HCT116 (cell line): ENCODE results near the gene CHAF1A.

Source experiments
- CEBPB ChIP-seq: IDR thresholded peaks from 2 replicates; pipeline ENCODE4 v1.6.1; 2012; ENCODE audit warnings: low read depth
- EGR1 ChIP-seq: IDR thresholded peaks from 2 replicates; pipeline ENCODE4 v1.6.1; 2012; ENCODE audit warnings: low read depth
- EZH2 ChIP-seq: fragments of 200-600 bp; sonication (generic); IDR thresholded peaks from 2 replicates; pipeline ENCODE4 v1.6.1; 2017; ENCODE audit warnings: antibody characterized with exemption, mixed run types
- EZH2phosphoT487 ChIP-seq: fragments of 200-600 bp; IDR thresholded peaks from 2 replicates; pipeline ENCODE4 v1.6.1; 2018; ENCODE audit warnings: antibody characterized with exemption, borderline replicate concordance
- JUND ChIP-seq: IDR thresholded peaks from 2 replicates; pipeline ENCODE4 v1.6.1; 2012
- POLR2A ChIP-seq: IDR thresholded peaks from 2 replicates; pipeline ENCODE4 v1.7.0; 2011; ENCODE audit warnings: borderline replicate concordance; ENCODE audit not compliant: insufficient read depth, insufficient read length; ENCODE audit errors: extremely low read depth
- POLR2AphosphoS5 ChIP-seq: IDR thresholded peaks from 2 replicates; pipeline ENCODE4 v1.6.1; 2011; ENCODE audit warnings: mild to moderate bottlenecking, low read depth, low read length, moderate library complexity
- RAD21 ChIP-seq: IDR thresholded peaks from 2 replicates; pipeline ENCODE4 v1.6.1; 2012; ENCODE audit warnings: low read depth, mild to moderate bottlenecking
- SIN3A ChIP-seq: IDR thresholded peaks from 2 replicates; pipeline ENCODE4 v1.6.1; 2012; ENCODE audit warnings: low read depth
- TCF7L2 ChIP-seq: IDR thresholded peaks from 2 replicates; pipeline ENCODE4 v1.7.0; 2011; ENCODE audit warnings: borderline replicate concordance, inconsistent platforms; ENCODE audit not compliant: insufficient read depth, insufficient read length; ENCODE audit errors: extremely low read depth
- YY1 ChIP-seq: IDR thresholded peaks from 2 replicates; pipeline ENCODE4 v1.6.1; 2011; ENCODE audit warnings: low read length, low read depth, moderate library complexity, mild to moderate bottlenecking; ENCODE audit not compliant: insufficient replicate concordance; ENCODE audit errors: extremely low read depth
- TF ChIP-seq, protein P1 (sequence below), 3 experiments: fragments of 200-600 bp in 1 of 3; sonication (generic) in 1 of 3; IDR thresholded peaks in 2 of 3; conservative IDR thresholded peaks in 1 of 3; 2 replicates each; pipeline ENCODE4 v1.5.1; 2012 to 2017; ENCODE audit warnings: low read depth in 2 of 3, low read length in 2 of 3, antibody characterized with exemption in 1 of 3, borderline replicate concordance in 1 of 3, control low read depth in 1 of 3, mild to moderate bottlenecking in 1 of 3, mixed read lengths in 1 of 3, mixed run types in 1 of 3, moderate library complexity in 1 of 3; ENCODE audit not compliant: insufficient read depth in 1 of 3
- TF ChIP-seq, protein P2 (sequence below): IDR thresholded peaks from 2 replicates; pipeline ENCODE4 v1.6.1; 2011; ENCODE audit warnings: mild to moderate bottlenecking, low read length, moderate library complexity; ENCODE audit not compliant: insufficient replicate concordance; ENCODE audit errors: extremely low read depth
- TF ChIP-seq, protein P3 (sequence below): IDR thresholded peaks from 2 replicates; pipeline ENCODE4 v1.6.1; 2012; ENCODE audit warnings: low read depth

DNA sequence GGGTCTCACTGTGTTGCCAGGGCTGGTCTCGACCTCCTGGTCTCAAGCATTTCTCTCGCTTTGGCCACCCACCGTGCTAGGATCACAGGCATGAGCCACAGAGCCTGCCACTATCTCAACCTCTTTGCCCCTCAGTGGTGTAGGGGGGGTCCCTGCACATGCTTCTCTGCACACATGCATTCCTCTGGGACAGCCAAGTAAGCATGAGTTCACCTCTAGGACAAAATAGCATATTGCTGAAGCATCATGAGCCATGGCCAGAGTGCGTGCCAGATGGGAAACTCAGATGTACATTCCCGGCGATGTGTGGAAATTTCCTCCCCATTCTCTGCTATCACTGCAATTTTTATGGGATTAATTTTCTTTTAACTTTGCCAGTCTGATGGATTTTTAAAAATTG, 23.1 kb downstream of the CHAF1A start:
- TF ChIP-seq JUND (no peak), POLR2AphosphoS5 (no peak), POLR2A (no peak), TCF7L2 (no peak), RAD21 (no peak), SIN3A (no peak), EZH2 (no peak), EZH2phosphoT487 (no peak), EGR1 (no peak), YY1 (no peak), CEBPB (no peak)
- TF ChIP-seq, protein P1, sequence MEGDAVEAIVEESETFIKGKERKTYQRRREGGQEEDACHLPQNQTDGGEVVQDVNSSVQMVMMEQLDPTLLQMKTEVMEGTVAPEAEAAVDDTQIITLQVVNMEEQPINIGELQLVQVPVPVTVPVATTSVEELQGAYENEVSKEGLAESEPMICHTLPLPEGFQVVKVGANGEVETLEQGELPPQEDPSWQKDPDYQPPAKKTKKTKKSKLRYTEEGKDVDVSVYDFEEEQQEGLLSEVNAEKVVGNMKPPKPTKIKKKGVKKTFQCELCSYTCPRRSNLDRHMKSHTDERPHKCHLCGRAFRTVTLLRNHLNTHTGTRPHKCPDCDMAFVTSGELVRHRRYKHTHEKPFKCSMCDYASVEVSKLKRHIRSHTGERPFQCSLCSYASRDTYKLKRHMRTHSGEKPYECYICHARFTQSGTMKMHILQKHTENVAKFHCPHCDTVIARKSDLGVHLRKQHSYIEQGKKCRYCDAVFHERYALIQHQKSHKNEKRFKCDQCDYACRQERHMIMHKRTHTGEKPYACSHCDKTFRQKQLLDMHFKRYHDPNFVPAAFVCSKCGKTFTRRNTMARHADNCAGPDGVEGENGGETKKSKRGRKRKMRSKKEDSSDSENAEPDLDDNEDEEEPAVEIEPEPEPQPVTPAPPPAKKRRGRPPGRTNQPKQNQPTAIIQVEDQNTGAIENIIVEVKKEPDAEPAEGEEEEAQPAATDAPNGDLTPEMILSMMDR (IDR thresholded peaks at IDR 0.05 in 2 of 3, conservative IDR thresholded peaks at IDR 0.05 in 1 of 3; ENCODE audit: borderline replicate concordance in 1 of 3, insufficient read depth in 1 of 3, low read depth in 2 of 3, low read length in 2 of 3) = no peak
- TF ChIP-seq, protein P2, sequence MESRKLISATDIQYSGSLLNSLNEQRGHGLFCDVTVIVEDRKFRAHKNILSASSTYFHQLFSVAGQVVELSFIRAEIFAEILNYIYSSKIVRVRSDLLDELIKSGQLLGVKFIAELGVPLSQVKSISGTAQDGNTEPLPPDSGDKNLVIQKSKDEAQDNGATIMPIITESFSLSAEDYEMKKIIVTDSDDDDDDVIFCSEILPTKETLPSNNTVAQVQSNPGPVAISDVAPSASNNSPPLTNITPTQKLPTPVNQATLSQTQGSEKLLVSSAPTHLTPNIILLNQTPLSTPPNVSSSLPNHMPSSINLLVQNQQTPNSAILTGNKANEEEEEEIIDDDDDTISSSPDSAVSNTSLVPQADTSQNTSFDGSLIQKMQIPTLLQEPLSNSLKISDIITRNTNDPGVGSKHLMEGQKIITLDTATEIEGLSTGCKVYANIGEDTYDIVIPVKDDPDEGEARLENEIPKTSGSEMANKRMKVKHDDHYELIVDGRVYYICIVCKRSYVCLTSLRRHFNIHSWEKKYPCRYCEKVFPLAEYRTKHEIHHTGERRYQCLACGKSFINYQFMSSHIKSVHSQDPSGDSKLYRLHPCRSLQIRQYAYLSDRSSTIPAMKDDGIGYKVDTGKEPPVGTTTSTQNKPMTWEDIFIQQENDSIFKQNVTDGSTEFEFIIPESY = no peak
- TF ChIP-seq, protein P3, sequence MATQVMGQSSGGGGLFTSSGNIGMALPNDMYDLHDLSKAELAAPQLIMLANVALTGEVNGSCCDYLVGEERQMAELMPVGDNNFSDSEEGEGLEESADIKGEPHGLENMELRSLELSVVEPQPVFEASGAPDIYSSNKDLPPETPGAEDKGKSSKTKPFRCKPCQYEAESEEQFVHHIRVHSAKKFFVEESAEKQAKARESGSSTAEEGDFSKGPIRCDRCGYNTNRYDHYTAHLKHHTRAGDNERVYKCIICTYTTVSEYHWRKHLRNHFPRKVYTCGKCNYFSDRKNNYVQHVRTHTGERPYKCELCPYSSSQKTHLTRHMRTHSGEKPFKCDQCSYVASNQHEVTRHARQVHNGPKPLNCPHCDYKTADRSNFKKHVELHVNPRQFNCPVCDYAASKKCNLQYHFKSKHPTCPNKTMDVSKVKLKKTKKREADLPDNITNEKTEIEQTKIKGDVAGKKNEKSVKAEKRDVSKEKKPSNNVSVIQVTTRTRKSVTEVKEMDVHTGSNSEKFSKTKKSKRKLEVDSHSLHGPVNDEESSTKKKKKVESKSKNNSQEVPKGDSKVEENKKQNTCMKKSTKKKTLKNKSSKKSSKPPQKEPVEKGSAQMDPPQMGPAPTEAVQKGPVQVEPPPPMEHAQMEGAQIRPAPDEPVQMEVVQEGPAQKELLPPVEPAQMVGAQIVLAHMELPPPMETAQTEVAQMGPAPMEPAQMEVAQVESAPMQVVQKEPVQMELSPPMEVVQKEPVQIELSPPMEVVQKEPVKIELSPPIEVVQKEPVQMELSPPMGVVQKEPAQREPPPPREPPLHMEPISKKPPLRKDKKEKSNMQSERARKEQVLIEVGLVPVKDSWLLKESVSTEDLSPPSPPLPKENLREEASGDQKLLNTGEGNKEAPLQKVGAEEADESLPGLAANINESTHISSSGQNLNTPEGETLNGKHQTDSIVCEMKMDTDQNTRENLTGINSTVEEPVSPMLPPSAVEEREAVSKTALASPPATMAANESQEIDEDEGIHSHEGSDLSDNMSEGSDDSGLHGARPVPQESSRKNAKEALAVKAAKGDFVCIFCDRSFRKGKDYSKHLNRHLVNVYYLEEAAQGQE = no peak
